Right lobe of liver (tissue), 6 donors: ENCODE data around the gene KRTAP3-2. TPM values are rescaled to one million over a fixed set of nuclear protein-coding genes. Genes with fewer than 3 reads are reported as not detected.

Source experiments
- ATAC-seq, 4 donors: fragments of 200-7000 bp; cut with Tn5 transposase; one replicate each; pipeline ENCODE4 v1.9.1; 2020; ENCODE audit warnings: mild to moderate bottlenecking in 4 of 4, moderate library complexity in 4 of 4
- DNase-seq, 3 donors: peaks; one replicate each; pipeline ENCODE4 v3.0.0-alpha.2; 2020
- H3K27ac ChIP-seq, 3 donors: fragments of 200-600 bp; one replicate each; pipeline ENCODE4 v1.8.0; 2022
- H3K27me3 ChIP-seq, 2 donors: fragments of 200-600 bp; one replicate each; pipeline ENCODE4 v1.8.0; 2022
- H3K36me3 ChIP-seq, 4 donors: fragments of 200-600 bp; sonication (generic) in 1 of 4; one replicate each; pipeline versions ENCODE4 v1.5.1 to v1.8.0; 2017 to 2022; ENCODE audit warnings: control low read depth in 1 of 4
- H3K4me1 ChIP-seq, 4 donors: fragments of 200-600 bp; sonication (generic) in 1 of 4; one replicate each; pipeline versions ENCODE4 v1.5.1 to v1.8.0; 2017 to 2022; ENCODE audit warnings: control low read depth in 1 of 4
- H3K4me3 ChIP-seq, 3 donors: fragments of 200-600 bp; one replicate each; pipeline ENCODE4 v1.8.0; 2022
- H3K9me3 ChIP-seq, 4 donors: fragments of 200-600 bp; sonication (generic) in 1 of 4; one replicate each; pipeline versions ENCODE4 v1.5.1 to v1.8.0; 2017 to 2022; ENCODE audit warnings: control low read depth in 1 of 4
- POLR2A ChIP-seq: fragments of 450-650 bp; IDR thresholded peaks from one replicate; pipeline ENCODE4 v1.6.1; 2017; ENCODE audit warnings: antibody characterized with exemption, mild to moderate bottlenecking
- WGBS: methylation state at CpG from one replicate; pipeline ENCODE4 v1.1.6; 2018; ENCODE audit warnings: low coverage, low lambda C conversion rate; ENCODE audit not compliant: insufficient coverage; ENCODE audit errors: missing lambda C conversion rate; 5-methylcytosine and 5-hydroxymethylcytosine counted together
- intact Hi-C, 2 donors: fragments of 100-400 bp; cut with DNase I; formaldehyde crosslinking; loops; one replicate each; pipeline versions ENCODE4 v1.11.2 to v1.14.1; 2022
- total RNA-seq, 6 experiments: library from RNA; depleted of rRNA in 2 of 6; stranded (reverse); fragments of >200 nt in 2 of 6; fragmentation: NEBNext Ultra II Directional in 3 of 6; extraction: Animal tissue kit (Norgen Biotek cat#: 25700) in 3 of 6; gene quantifications; one replicate each; pipeline versions ENCODE4 v1.1.0 to v1.2.4, GENCODE V29; 2016 to 2023
- TF ChIP-seq, protein P1 (sequence below), 4 donors: fragments of 200-600 bp in 3 of 4; fragments of 450-650 bp in 1 of 4; IDR thresholded peaks; one replicate each; pipeline versions ENCODE4 v1.5.1 to v1.8.0; 2016 to 2022; ENCODE audit warnings: antibody characterized with exemption in 4 of 4, mild to moderate bottlenecking in 2 of 4
- donor health status: DM: no; HTN: yes; CAD: no.
- donor health status: DM: no; HTN: no; CAD: no.
- donor health status: DM: no; HTN: no; CAD: no.
- donor health status: DM: no; HTN: yes; CAD: no.
- donor health status: DM: no; HTN: yes; CAD: no.

KRTAP3-2 gene
- total RNA-seq, 6 experiments from 2014 or later: not detected

DNA sequence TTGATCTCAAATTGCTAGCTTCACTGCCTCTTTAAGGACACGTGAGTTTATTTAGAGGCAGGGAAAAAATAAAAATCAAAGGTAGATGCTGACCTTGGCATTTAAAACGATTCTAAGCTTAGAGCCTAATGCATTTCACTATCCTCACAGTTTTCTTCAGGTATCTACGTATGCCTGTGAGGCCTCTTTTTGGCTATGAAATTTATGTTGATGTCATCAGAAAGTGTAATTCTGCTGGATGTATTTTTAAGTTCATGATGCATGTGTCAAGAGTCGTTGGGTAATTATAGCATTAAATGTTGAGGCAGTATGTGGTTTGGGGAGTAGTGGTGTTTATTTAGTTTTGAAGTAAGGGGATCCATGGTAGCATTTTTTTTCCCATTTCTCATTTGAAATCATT lies 4.2 kb upstream of the KRTAP3-2 start:
- Histone ChIP-seq H3K4me1 (no peaks in the 10 kb centered on the region), H3K27me3 (no peaks in the 10 kb centered on the region), H3K9me3 (no peaks in the 10 kb centered on the region), H3K4me3 (no peak overlapping the region), H3K36me3 (no peaks in the 10 kb centered on the region), H3K27ac (no peak overlapping the region)
- 33% methylated on average over 4 of the region's 4 CpGs for WGBS
- TF ChIP-seq, protein P1, sequence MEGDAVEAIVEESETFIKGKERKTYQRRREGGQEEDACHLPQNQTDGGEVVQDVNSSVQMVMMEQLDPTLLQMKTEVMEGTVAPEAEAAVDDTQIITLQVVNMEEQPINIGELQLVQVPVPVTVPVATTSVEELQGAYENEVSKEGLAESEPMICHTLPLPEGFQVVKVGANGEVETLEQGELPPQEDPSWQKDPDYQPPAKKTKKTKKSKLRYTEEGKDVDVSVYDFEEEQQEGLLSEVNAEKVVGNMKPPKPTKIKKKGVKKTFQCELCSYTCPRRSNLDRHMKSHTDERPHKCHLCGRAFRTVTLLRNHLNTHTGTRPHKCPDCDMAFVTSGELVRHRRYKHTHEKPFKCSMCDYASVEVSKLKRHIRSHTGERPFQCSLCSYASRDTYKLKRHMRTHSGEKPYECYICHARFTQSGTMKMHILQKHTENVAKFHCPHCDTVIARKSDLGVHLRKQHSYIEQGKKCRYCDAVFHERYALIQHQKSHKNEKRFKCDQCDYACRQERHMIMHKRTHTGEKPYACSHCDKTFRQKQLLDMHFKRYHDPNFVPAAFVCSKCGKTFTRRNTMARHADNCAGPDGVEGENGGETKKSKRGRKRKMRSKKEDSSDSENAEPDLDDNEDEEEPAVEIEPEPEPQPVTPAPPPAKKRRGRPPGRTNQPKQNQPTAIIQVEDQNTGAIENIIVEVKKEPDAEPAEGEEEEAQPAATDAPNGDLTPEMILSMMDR (IDR thresholded peaks at IDR 0.05): no peak
- TF ChIP-seq POLR2A: no peak
- intact Hi-C loops: no loop called here
- DNase-seq: no peak
- no peak for ATAC-seq

DNA sequence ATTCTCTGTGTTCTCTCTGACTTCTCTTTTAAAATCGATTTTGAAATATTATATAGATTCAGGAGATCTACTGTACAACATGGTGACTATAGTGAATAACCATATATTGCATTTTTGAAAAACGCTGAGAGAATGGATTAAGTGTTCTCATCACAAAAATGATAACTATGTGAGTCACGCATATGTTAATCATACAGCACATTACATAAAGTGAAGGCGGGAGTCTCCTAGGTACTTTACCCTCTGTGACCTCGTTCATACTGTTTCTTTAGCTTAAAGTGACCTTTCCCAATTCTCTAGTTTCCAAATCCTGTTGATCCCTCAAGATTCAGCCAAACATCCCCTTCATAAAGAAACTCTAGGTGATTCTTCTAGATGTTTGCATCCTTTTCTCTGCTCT lies 3.1 kb upstream of the KRTAP3-2 start:
- Histone ChIP-seq H3K4me3 (no peak overlapping the region), H3K27ac (no peak overlapping the region), H3K27me3 (peaks cover 0 to 3% of the 10 kb centered on the region in 2 donors), H3K9me3 (no peaks in the 10 kb centered on the region), H3K4me1 (no peaks in the 10 kb centered on the region), H3K36me3 (no peaks in the 10 kb centered on the region)
- no peak for DNase-seq
- 35% methylated on average over 5 of the region's 5 CpGs for WGBS
- intact Hi-C loops: no loop called here
- TF ChIP-seq, protein P1 (IDR thresholded peaks at IDR 0.05): no peak
- no peak for TF ChIP-seq POLR2A
- ATAC-seq: no peak

DNA sequence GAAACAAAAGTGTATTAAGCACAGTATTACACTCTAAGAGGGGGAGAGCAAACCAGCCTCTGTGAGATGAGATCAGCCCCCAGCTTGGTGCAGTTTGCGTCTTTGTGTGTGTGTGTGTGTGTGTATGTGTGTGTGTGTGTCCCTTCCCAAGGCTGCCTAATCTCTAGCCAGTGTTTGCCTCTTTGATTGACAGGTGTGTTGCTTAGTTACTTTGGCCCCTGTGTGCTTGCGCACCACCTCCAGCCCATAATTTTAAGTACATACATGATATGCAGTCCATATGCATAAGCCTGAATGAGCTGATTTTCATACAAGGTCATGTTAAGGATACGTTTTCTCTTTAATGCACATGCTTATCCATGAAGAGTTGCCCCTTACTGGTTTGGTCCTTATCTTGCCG lies 2.1 kb upstream of the KRTAP3-2 start:
- Histone ChIP-seq H3K27ac (no peak overlapping the region), H3K36me3 (no peaks in the 10 kb centered on the region), H3K4me1 (no peaks in the 10 kb centered on the region), H3K27me3 (peaks cover 3 to 5% of the 10 kb centered on the region in 2 donors), H3K4me3 (no peak overlapping the region), H3K9me3 (no peaks in the 10 kb centered on the region)
- no peak for DNase-seq
- WGBS: 51% methylated on average over 4 of the region's 4 CpGs
- no peak for ATAC-seq
- intact Hi-C loops: no loop called here
- no peak for TF ChIP-seq POLR2A
- TF ChIP-seq, protein P1 (IDR thresholded peaks at IDR 0.05): no peak

DNA sequence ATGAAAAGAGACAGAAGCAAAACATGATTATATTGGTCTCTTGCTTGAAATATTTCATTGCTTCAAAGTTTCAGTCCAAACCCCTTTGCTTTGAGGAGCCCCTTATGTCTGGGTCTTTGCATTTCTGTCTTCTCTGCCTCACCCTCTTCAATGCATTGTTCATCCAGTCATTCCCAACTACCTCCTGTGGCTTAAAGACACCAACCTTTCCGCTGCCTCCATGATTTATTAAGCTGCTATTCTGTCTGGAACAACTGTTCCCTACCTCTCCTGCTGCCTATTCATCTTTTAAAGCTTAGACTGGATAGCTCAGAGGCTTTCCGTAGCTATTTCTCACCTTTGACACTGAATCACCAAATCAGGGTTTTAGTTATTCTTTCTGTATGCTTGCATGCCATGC lies 2.3 kb downstream of the KRTAP3-2 start:
- TF ChIP-seq POLR2A: no peak
- TF ChIP-seq, protein P1 (IDR thresholded peaks at IDR 0.05): no peak
- Histone ChIP-seq H3K27me3 (peaks cover 3 to 5% of the 10 kb centered on the region in 2 donors), H3K4me1 (no peaks in the 10 kb centered on the region), H3K27ac (no peak overlapping the region), H3K36me3 (no peaks in the 10 kb centered on the region), H3K9me3 (no peaks in the 10 kb centered on the region), H3K4me3 (no peak overlapping the region)
- 51% methylated on average over 2 of the region's 2 CpGs for WGBS
- ATAC-seq (no peak), DNase-seq (no peak)
- intact Hi-C loops: no loop called here

DNA sequence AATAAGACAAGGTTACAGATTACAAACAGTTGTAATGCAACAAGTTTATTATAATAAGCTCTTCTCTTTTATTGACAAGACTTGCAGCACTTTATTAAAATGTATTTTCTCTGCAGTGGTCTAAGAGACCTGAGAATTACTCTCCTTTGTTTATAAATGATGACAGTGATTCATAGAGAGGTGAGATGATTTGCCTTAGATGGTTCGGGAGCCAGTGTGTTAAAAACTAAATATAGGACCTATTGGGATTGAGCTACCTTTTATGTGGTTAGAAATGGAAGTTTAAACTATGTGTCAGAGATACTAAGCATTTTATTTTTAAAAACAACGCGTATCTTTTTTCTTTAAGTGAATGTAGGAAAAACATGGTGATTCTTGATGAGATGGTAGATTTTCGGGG lies 2.9 kb downstream of the KRTAP3-2 start:
- ATAC-seq (no peak), DNase-seq (no peak)
- no peaks in the 10 kb centered on the region for H3K9me3 ChIP-seq
- TF ChIP-seq POLR2A: no peak
- TF ChIP-seq, protein P1 (IDR thresholded peaks at IDR 0.05): no peak
- no peaks in the 10 kb centered on the region for H3K4me1 ChIP-seq
- H3K36me3 ChIP-seq: no peaks in the 10 kb centered on the region
- intact Hi-C loops: no loop called here
- no peak overlapping the region for H3K4me3 ChIP-seq
- 69% methylated on average over 4 of the region's 4 CpGs for WGBS
- H3K27ac ChIP-seq: no peak overlapping the region
- H3K27me3 ChIP-seq: peaks cover 3 to 5% of the 10 kb centered on the region in 2 donors
